Measurements from ENCODE around the gene LRCH2. TPM values are rescaled to one million over a fixed set of nuclear protein-coding genes. Genes with fewer than 3 reads are reported as not detected.

LRCH2 gene
- total and polyA plus RNA-seq, 8 donors: 4.4 to 17.9 (median 15.5) TPM

DNA sequence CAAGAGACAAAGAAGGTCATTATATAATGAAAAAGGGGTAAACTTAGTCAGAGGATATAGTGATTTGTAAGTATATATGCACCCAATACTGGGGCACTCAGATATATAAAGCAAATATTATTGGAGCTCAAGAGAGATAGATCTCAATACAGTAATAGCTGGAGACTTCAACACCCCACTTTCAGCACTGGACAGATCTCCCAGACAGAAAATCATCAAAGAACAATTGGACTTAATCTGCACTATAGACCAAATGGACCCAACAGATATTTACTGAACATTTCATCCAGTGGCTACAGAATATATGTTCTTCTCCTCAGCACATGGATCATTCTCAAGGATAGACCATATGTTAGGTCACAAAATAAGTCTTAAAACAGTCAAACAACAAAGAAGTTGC, 91.8 kb downstream of the LRCH2 start:
- TF ChIP-seq, protein P1, sequence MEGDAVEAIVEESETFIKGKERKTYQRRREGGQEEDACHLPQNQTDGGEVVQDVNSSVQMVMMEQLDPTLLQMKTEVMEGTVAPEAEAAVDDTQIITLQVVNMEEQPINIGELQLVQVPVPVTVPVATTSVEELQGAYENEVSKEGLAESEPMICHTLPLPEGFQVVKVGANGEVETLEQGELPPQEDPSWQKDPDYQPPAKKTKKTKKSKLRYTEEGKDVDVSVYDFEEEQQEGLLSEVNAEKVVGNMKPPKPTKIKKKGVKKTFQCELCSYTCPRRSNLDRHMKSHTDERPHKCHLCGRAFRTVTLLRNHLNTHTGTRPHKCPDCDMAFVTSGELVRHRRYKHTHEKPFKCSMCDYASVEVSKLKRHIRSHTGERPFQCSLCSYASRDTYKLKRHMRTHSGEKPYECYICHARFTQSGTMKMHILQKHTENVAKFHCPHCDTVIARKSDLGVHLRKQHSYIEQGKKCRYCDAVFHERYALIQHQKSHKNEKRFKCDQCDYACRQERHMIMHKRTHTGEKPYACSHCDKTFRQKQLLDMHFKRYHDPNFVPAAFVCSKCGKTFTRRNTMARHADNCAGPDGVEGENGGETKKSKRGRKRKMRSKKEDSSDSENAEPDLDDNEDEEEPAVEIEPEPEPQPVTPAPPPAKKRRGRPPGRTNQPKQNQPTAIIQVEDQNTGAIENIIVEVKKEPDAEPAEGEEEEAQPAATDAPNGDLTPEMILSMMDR (IDR thresholded peaks at IDR 0.05): no peak
- Histone ChIP-seq H3K27me3 (no peaks in the 10 kb centered on the region), H3K36me3 (no peaks in the 10 kb centered on the region)

DNA sequence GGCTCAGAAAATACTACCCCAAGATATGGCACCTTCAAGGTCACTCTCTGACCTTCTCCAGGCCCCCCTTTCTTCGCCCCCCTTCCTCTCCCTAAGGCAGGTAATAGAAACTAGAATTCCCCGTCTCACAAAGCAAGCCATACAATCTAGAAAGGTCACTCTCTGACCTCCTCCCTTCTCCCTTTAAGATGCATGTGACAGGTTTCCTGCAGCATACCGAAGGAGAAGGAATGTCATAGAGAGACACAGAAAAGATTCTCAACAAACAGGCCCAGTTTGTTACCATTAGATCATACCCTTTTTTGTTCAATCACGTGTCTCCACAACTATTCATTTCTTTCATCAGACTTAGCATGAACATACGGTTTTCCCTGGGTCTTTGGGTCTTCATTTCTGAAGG, 95.9 kb downstream of the LRCH2 start:
- no peak for ATAC-seq
- DNase-seq: no peak
- intact Hi-C loops (cut with DNase I): no loop called here

More for the DNA sequence above, 91.8 kb downstream of the LRCH2 start:
- Histone ChIP-seq H3K4me1 (no peaks in the 10 kb centered on the region), H3K4me3 (no peak overlapping the region), H3K9me3 (no peaks in the 10 kb centered on the region), H3K27ac (no peak overlapping the region)
- no peak for ATAC-seq
- no peak for DNase-seq
- intact Hi-C loops (cut with DNase I): no loop called here

DNA sequence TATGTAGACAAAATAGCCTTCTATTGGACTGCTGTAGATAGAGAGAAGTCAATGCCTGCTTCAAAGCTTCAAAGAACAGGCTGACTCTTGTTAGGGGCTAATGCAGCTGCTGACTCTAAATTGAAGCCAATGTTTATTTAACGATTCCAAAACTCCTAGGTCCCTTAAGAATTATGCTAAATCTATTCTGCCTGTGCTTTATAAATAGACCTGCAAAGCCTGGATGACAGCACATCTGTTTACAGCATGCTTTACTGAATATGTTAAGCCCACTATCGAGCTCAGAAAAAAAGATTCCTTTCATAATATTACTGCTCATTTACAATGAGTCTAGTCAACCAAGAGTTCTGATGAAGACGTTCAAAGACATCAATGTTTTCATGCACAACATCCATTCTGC, 99.5 kb downstream of the LRCH2 start:
- Histone ChIP-seq H3K36me3 (no peaks in the 10 kb centered on the region), H3K27ac (no peak overlapping the region), H3K4me1 (no peaks in the 10 kb centered on the region), H3K9me3 (no peaks in the 10 kb centered on the region), H3K4me3 (no peak overlapping the region), H3K27me3 (peaks cover 0 to 4% of the 10 kb centered on the region in 2 donors)
- intact Hi-C loops (cut with DNase I): no loop called here
- TF ChIP-seq, protein P1 (IDR thresholded peaks at IDR 0.05): no peak
- DNase-seq (no peak), ATAC-seq (no peak)

More for the DNA sequence above, 95.9 kb downstream of the LRCH2 start:
- Histone ChIP-seq H3K4me3 (no peak overlapping the region), H3K36me3 (no peaks in the 10 kb centered on the region), H3K27me3 (no peaks in the 10 kb centered on the region), H3K4me1 (no peaks in the 10 kb centered on the region), H3K27ac (no peak overlapping the region), H3K9me3 (no peaks in the 10 kb centered on the region)
- TF ChIP-seq, protein P1 (IDR thresholded peaks at IDR 0.05): no peak

DNA sequence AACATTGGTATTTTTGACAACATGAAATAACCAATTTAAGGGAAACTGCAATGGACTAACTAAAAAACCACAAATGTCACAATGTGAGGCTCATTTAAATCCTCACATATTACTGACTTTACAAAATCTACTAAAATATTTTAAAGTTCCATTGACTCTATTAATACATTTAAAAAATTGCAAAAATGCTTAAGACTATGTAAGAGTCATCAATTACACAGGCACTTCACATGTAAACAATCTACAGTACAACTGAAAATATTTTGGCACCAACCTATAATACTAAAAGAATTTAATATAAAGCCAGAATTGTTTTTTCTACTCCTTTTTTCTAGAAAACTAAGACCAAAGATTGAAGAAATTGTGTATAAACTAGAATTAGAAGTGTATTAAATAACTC, 121.5 kb downstream of the LRCH2 start:
- TF ChIP-seq, protein P1 (IDR thresholded peaks at IDR 0.05): no peak
- DNase-seq (no peak), ATAC-seq (no peak)
- intact Hi-C loops (cut with DNase I): no loop called here
- H3K27ac ChIP-seq: no peak overlapping the region
- no peaks in the 10 kb centered on the region for H3K9me3 ChIP-seq
- H3K36me3 ChIP-seq: peaks cover 0 to 4% of the 10 kb centered on the region in 2 donors
- H3K27me3 ChIP-seq: no peaks in the 10 kb centered on the region
- H3K4me3 ChIP-seq: no peak overlapping the region
- no peaks in the 10 kb centered on the region for H3K4me1 ChIP-seq

DNA sequence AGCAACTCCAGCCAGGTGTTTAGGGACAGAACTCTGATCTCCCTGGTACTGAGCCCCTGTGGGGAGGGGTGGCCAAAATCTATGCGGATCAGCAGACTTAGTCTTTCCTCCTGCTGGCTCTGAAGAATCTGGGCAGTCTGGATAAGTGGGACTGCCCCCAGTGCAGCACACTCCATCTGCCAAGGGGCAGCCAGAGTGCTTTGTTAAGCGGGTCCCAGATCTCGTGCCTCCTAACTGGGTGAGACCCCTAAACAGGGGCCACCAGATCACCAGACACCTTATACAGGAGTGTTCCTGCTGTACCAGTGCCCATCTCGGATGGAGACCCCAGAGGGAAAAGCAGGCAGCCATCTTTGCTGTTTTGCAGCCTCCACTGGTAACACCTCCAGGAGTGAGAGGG, 135.0 kb downstream of the LRCH2 start:
- ATAC-seq (no peak), DNase-seq (no peak)
- no peak overlapping the region for H3K27ac ChIP-seq
- H3K27me3 ChIP-seq: no peaks in the 10 kb centered on the region
- H3K9me3 ChIP-seq: no peaks in the 10 kb centered on the region
- H3K4me3 ChIP-seq: no peak overlapping the region
- TF ChIP-seq, protein P1 (IDR thresholded peaks at IDR 0.05): no peak
- intact Hi-C loops (cut with DNase I): no loop called here
- no peaks in the 10 kb centered on the region for H3K4me1 ChIP-seq
- no peaks in the 10 kb centered on the region for H3K36me3 ChIP-seq

Measured in left lung (tissue), 10 donors.